Activated T-cell treated with anti-CD3 and anti-CD28 coated beads, Interleukin-2, amount 50 U/mL, for 1 hour (primary cell): Measurements from ENCODE around the gene PRR20G.
"Not testable (repeated sequence)": the region's sequence is repeated elsewhere in the genome, so short reads cannot be mapped to it uniquely, and the experiment has no call there.

Experiments
- DNase-seq: peaks from one replicate; pipeline ENCODE4 v3.0.0-alpha.2; 2020

PRR20G gene

DNA sequence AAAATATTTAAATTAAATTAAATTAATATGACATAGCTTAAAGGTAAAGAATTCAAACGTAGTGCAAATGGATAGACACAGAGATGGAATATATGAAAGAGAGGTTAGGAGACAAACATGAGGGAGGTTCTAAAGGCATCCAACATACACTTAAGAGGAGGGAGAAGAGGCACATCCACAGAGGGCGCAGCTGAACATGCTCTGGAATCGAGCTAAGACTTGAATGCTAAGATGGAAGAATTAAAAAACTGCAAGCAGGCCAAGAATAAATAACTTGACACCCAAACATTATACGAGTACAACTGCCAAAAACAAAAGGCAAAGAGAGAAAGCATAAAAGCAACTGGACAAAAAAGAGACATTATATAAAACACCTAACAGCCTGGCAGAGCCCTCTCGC is 9.1 kb upstream of the PRR20G start:
- no peak for DNase-seq

DNA sequence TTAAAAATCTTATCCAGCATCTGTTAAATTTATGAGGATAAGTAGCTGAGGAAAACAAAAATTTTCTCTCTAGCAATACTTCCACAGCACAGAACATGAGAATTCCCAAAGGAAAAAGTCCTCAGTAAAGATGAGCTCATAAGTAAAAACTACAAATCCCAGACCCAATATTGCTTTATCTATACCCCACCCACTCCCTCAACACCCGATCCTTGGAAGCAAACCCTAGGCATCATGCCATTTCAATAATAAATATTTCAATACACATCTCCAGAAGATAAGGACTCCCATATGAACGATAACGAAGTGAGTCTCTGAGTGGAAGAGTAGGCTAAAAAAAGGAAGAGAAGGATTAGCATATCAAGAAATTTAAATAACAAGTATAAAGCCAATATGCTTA is 8.3 kb upstream of the PRR20G start:
- no peak for DNase-seq

DNA sequence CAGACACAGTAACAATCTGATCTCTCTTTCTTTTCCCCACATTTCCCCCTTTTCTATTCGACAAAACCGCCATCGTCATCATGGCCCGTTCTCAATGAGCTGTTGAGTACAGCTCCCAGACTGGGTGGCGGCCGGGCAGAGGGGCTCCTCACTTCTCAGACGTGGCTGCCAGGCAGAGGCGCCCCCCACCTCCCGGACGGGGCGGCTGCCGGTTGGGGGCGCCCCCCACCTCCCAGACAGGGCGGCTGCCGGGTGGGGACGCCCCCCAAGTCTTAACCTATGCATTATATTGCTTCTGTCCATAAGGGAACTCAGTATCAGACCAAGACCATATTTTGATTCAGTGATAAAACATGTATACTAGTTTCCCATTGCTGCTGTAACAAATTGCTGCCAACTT is 5.8 kb upstream of the PRR20G start:
- DNase-seq, result not testable (repeated sequence)

DNA sequence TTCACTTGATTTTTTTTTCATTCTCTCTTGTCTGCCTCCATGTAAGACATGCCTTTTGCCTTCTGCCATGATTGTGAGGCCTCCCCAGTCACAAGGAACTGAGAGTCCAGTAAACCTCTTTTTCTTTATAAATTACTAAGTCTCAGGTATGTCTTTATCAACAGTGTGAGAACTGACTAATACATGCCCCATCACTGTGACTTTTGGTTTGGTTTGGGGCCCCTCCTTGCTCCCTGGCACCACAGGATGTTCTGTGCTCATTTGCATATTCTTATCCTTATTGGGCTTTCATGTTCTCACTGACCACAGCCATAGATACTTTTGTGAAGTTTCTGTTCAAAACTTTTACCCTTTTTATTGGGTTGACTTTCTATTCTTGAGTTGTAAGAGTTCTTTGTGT is 3.8 kb upstream of the PRR20G start:
- DNase-seq, result no peak

DNA sequence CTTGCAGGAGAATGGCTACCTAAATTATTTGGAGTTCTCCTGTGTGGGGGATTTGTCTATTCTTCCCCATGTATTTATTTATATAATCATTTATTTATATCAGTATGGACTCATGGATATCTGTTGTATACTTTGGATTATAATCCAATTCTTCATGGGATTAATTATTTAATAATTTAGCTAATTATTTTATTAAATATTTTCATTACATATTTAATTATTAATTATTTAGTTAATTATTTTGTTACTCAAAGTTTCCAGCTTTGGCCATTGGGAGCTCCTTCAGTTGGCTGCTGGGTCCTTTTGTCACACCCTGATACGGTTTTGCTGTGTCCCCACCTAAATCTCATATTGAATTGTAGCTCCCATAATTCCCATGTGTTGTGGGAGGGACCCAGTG is 3.3 kb upstream of the PRR20G start:
- no peak for DNase-seq

DNA sequence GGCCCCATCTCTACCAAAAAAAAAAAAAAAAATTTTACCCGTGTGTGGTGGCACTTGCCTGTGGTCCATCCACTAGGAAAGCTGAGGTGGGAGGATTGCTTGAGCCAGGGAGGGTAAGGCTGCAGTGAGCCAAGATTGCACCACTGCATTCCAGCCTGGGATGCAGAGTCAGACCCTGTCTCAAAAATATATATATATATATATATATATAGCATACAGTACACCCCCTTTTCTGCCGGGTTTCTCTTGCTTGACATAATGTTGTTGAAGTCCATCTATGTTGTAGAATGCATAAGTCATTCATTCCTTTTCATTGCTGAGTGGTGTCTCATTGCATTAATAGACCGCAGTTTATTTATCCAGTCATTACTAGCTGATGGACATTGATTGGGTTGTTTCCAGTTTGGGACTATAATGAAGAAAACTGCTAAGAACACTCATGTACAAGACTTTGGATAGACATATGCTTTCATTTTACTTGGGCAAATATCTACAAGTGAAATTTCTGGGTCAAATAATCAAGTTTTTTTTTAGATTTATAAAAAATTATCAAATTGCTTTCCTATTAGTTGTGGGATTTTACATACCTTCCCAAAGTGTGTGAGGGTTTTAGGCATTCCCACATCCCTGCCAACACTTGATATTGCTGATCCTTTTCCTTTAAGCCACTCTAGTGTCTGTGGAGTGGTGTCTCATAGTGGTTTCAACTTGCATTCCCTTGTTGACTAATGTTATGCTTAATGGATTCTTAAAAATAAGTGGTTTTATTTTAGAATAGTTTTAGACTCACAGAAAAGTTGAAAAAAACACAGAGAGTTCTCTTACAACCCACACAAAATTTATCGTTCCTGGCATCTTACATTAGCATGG is 2.1 kb upstream of the PRR20G start:
- no peak for DNase-seq

DNA sequence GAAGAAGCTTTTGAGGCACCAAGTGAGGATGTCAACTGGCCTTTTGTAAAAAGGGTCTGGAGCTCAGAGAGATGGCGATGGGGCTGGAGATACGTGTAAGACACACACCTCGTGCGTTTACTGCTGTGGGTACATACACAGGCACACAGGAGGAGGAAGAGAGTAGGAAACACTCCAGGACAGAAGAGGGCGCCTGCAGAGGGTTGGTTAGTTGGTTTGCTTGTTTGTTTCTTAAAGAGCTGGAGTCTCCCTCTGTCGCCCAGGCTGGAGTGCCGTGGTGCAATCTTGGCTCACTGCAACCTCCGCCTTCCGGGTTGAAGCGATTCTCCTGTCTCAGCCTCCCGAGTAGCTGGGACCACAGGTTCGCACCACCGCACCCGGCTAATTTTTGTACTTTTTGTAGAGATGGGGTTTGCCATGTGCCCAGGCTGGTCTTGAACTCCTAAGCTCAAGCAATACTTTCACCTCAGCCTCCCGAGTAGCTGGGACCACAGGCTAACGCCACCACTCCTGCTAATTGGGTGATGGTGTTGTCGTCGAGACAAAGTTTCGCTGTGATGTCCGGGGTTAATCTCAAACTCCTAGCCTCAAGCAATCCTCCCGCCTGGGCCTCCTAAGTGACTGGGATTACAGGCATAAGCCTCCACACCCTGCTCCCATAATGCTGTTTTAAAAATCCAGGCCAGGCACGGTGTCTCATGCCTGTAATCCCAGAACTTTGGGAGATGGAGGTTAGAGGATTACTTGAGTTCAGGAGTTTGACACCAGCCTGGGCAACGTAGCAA is 1.3 kb upstream of the PRR20G start:
- DNase-seq, result no peak

DNA sequence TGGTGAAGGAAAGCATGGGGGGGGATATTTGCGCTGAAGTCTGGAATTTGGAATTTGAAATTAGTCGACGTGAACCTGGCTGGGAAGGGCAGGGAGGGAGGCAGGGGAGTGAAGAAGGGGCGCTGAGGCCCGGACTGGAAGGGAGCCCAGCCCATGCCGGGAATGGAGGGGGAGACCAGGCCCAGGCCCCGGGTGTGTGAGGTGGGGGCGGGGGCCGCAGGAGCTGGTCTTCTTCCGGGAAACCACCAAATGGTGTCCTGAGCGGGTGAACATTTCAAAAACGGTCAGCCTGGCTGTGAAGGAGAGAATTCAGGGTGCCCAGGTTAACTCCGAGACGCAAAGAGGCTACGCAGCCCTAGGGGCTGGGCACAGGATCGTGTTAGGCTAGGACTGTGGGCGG is 497 bp upstream of the PRR20G start:
- DNase-seq, result no peak

DNA sequence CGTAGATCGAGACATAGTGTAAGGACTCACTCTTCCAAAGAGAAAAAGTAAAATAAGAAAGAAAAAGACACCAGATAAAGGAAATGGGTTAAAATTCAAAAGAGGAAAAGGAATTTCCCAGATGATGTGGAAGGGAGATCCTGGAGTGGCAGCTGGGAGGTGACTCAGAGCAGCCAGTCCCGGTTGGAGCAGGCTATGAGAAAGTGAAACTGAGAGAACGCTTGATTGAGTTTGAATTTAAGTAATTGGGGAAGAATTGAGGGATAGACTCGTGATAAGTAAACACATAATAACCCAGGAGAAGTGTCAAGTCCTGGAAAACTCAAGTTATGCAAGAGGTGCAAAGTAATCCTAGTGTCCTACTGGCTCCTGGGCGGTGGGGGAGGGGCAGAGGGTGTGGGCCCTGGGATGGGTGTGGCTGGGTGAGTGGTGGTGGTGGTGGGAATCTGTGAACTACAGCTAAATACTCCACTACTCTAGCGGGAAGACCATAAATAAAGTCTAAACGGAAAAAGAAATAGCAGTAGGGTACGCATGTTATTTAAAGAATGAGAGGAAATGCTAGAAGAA is 1.2 kb downstream of the PRR20G start:
- no peak for DNase-seq

DNA sequence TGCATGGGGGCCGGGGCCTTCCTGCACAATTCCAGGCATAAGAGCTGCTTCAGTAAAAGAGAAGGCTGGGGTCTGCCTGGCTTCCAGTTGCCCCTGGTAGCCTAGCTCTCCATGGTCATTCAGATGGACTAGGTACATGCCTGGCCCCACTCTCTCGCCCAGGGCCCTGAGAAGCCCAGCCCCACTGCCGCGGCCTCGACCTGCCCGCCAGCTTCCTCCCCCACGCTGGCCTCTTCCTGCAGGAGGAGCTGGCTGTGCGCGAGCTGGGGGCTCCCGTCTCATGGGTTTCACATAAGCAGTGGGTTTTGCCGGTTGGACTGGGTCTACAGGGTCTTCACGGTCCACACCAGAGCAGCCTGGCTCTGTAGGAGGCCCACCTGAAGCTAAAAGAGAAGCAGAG is 3.6 kb downstream of the PRR20G start:
- DNase-seq, result no peak

DNA sequence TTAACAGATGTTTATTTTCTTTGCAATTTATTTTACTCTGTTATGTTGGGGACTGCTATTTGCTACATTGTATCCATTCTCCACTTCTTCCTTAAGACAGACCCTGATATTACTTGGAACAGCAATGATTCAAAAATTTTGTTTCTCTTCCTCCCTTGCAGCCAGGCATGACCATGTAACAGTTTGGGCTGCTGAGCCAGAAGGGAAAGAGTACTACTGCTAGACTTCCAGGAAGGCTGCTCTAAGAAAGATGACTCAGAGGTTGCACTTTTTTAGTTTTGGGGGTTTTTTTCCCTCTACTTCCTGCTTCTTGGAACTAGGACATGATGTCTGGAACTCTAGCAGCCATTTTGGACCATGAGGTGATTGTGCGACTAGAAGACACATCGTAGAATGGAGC is 10.3 kb downstream of the PRR20G start:
- DNase-seq, result no peak

DNA sequence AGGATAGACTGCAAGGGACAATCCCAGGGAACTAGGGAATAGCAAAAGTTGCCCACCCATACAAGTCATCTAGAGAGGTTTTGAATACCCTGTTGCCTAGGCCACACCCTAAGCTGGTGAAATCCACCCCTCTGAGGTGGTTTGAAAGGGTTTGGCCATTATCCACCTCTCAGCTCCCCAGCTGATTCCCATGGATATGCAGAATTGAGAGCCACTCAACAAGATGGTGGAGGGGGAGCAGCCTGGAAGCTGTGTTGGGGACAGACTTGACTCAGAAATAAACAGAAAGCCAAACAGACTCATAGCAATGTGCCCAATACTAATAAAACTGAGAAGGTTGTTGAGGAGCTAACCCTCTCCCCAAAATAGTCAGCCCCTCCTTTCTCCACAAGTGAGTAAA is 10.9 kb downstream of the PRR20G start:
- DNase-seq, result no peak

DNA sequence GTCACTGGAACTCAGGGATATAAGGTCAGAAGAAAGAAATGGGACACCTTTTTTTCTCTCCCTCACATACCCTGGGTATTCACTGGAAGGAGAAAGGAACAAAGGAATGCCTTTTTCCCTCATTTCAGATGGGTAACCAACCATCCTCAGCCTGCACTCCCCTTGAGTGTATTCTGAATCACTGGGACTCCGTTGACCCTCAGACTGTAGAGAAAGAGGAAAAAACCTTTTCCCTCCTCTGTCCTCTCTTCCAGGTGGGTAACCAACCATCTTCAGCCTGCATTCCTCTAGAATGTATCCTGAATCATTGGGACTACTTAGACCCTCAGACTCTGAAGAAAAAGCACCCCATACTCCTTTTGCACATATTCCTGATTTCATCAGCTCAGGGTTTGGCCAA is 11.4 kb downstream of the PRR20G start:
- no peak for DNase-seq

DNA sequence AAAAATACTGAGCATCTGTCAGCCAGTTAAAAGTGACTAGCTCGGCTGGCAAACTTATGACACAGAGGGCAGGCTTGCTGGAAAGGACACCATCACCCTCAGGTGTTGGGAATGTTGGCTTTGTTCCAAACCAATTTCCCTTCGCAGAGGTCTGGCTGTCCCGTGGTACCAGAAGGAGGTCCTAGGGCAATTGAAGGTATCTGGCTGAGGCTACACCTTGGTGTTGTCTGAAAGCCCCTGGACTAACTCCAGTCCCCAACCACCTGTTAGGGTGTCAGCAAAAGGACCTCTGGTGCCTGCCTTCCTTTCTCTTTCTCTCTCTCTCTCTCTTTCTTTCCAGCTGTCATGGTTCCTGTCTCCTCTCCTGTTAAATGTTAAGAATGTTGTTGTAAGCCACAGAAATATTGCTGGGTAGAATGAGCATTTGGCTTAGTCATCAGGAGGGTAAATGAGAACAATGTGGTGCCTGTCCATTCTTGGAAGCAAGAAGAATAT is 12.5 kb downstream of the PRR20G start:
- no peak for DNase-seq

DNA sequence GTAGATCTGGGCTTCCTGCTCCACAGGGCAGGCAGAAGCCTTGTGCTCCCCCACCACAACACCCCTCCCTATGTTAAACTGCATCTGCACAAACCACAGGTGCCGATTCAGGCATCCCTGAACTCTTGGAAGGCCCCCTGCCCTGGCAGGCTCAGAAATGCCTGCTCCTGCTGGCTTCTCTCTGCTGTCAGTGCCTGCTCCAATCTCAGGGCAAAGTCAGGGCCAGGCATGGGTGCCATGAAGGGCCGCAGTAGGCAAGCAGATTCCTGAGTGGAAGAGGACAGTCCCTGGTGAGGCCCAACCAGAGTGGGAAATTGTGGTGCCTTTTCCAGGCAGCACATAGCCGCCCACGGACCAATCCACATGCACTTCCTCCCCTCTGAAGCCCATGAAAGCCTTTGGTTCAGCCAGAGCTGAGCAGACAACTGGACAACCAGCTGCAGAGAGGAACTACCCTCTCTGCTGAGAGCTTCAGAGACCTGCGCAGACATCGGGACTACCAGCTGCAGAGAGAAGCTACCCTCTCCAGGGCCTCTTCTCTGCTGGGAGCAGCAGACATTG is 13.6 kb downstream of the PRR20G start:
- DNase-seq, result no peak

DNA sequence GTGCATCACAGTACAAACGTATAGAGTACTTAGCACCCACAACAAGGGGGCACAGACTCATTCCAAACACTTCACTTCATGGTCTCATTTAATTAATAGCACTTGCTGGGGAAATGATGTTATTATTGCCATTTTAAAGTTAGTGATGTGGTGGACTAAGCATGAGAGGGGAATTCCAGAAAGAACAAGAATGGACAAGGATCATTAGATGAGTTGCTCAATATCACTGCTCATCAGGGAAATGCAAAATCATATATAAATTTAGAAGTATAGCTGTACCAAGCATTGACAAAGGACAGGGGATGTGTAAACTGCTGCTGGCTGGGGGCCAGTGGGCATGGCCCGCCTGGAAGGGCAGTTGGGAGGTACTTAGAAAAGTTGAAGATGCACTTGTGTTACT is 14.6 kb downstream of the PRR20G start:
- no peak for DNase-seq

DNA sequence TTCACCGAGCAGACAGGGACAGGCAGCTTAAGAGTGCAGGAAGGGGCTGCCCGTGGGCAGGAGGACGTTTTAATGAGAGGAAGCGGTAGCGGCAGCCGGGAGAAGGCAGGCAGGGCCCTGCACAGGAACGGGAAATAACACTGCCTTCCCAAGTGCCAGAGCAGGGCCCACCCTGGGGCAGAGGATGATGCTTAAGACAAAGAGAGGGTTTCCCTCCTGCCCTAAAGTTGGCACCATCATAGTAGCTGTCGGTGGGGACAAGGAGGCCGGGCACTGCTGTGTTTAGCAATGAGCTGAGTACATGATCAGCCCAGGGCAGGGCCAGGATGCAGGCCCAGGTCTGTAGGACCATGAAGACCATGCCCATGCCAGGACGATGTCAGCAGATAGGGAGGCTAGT is 21.7 kb downstream of the PRR20G start:
- DNase-seq, result no peak

DNA sequence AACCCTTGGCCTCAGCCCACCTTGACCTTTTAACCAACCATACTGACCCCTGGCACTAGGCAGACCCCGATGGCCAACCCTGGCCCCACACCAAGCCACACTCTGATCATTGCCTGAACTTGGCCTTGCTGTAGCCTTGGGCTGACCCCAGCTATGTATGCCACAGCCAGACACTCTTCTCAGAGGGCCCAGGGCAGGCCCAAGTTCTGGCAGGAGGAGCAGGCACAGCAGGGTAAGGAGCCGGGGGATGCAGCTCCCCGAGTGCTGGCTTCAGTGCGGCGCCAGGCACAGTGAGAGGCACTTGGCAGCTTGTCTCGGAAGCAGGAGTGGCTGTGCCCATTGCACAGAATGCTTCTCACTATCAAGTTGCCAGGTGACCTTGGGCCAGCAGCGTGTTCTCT is 22.3 kb downstream of the PRR20G start:
- DNase-seq, result no peak

DNA sequence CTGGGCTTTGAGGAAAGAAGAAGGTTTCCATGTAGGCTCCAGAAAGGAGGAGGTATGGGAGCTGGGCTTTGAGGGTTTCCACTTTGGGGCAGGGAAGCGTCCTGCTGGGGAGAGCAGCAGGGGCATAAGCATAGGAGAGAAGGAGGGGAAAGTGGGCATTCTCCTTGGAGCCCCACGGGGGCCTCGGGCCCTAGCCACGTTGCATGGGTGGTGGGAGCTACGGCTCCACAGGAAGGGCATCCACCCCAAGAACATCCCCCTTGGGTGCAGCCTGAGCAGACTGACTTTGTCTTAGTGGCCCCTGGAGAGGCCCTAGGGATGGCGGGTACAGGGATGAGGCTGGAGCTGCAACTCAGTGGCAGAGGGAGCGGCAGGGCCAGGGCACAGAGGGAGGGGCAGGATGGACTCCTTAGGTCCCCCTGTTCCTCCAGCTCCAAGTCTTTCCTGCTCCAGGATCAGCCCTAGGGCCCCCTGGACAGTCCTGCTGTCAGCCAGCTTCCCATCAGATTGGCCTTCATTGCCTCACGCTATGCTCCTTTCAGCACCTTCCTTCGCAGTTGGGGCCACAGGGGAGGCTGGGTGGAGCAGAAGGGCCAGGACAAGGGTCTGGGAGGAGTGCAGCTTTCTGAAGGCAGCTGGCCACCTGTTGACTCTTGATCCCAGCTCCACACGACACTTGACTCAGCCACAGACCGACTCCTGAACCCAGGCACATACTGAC is 22.9 kb downstream of the PRR20G start:
- no peak for DNase-seq

DNA sequence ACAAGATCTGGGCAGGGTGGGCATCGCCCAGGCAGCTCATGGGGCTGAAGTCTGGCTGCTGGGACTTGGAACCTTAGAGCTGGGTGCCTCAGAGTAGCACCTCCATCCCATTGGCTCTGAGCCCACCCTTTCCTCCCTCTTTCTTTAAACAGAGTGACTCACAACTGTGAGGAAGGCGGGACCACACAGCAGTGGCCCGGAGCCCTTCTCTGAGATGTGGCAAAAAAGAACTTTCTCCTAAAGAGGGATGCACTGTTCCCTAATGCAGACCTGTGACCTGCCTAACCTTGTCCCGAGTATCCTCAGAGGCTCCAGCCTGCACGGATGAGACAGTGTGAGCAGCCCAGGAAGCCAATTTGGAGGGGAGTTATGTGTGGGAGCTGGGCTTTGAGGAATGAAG is 23.6 kb downstream of the PRR20G start:
- no peak for DNase-seq

DNA sequence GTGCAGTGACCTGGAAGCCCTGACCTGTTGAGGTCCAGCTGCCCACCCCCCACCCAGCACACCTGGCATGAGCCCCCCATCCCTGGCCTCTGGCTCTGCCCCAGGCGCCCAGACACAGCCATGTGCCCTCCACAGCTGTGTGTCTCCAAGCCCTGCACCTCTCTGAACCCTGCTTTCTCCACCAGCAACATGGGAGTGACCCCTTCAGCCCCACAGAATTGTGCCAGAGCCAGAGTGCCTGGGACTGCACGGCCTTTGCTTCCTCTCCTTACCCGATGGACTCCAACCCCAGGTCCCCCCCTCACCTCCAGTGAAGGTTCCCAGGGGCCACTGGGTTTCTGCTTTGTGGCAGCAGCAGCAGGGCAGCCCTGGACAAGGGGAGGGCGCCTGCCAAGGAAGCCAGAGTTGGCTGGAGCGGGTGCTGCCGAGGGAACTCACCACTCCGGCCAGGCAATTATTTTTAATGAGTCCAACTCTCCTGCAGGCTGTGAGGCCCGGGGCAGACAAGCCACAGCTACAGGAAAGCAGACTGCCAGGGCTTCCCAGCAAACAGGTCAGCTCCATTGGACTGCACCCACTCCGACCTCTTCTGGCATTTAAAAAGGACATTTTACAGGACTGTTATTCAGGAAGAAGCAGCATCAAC is 24.1 kb downstream of the PRR20G start:
- no peak for DNase-seq

DNA sequence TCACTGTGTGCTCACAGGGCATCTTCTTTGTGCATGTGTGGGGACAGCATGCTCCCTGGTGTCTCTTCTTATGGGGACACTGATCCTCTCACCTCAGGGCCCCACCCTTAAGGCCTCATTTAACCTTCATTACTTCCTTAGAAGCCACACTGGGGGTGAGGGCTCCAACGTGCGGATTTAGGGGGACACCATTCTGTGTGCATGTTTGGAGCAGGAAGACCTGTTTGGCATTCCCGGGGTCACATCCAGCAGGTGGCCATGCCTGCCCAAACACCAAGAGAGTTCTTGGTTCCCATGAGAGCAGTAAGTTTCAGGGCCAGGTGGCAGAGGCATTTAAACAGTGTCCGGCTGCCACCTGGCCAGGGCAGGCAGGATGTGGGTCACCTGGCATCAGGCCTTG is 24.8 kb downstream of the PRR20G start:
- no peak for DNase-seq
